A549 treated with GW870086 at 1 μM for 4 hours (cell line): Measurements from ENCODE around the gene MB21D2. TPM values are rescaled to one million over a fixed set of nuclear protein-coding genes. Genes with fewer than 3 reads are reported as not detected.

Experiments used
- total RNA-seq: library from RNA; stranded (reverse); fragments of 200-300 nt; extraction: Qiagen RNA extraction; gene quantifications from 5 replicates; pipeline ENCODE4 v1.2.3, GENCODE V29; 2022; ENCODE audit warnings: low read depth

MB21D2 gene
- 4.9 to 5.8 TPM (median 5.6 TPM) in 5 replicates for total RNA-seq

GRCh38 chr3:192917404-192918274, at the start of gene MB21D2:
TSS of gene MB21D2 (minus strand) at chr3:192917856. CDS start at chr3:192917840, 16 bp downstream.

Other genes with a start within 250 kb of the MB21D2 start
- 0.46 to 0.71 TPM (median 0.65 TPM) in 5 replicates for gene FGF12, start 190.3 kb downstream of the MB21D2 start, total RNA-seq